HEK293T (cell line): Measurements from ENCODE around the gene STEAP4.

ENCODE experiments used
- CTCF ChIA-PET: fragments of 350-600 bp; formaldehyde crosslinking; extraction: SDS; loops from one replicate; lab custom pipeline; 2021; ENCODE audit warnings: antibody characterized with exemption, inconsistent platforms; lab: Yijun Ruan, JAX
- POLR2A ChIA-PET: fragments of 350-600 bp; formaldehyde crosslinking; extraction: SDS; loops from one replicate; lab custom pipeline; 2020; ENCODE audit warnings: antibody characterized with exemption, inconsistent platforms; lab: Yijun Ruan, JAX
- DNase-seq: peaks from one replicate; pipeline ENCODE4 v3.0.0; 2012; ENCODE audit warnings: mixed read lengths; ENCODE audit errors: extremely low spot score
- ARNT ChIP-seq: fragments of 450-650 bp; IDR thresholded peaks from 2 replicates; pipeline ENCODE4 v1.6.1; 2017; ENCODE audit warnings: mild to moderate bottlenecking
- BHLHE40 ChIP-seq: fragments of 450-650 bp; IDR thresholded peaks from 2 replicates; pipeline ENCODE4 v1.6.1; 2016; ENCODE audit warnings: mild to moderate bottlenecking, moderate library complexity, borderline replicate concordance
- CTBP1 ChIP-seq: fragments of 450-650 bp; IDR thresholded peaks from 2 replicates; pipeline ENCODE4 v1.6.1; 2016; ENCODE audit warnings: borderline replicate concordance
- ELF4 ChIP-seq: fragments of 450-650 bp; IDR thresholded peaks from 2 replicates; pipeline ENCODE4 v1.6.1; 2017; ENCODE audit warnings: antibody characterized with exemption
- FOXA1 ChIP-seq: fragments of 450-650 bp; IDR thresholded peaks from 2 replicates; pipeline ENCODE4 v1.6.1; 2016; ENCODE audit warnings: mild to moderate bottlenecking
- FOXK2 ChIP-seq: fragments of 450-650 bp; IDR thresholded peaks from 2 replicates; pipeline ENCODE4 v1.6.1; 2016; ENCODE audit warnings: mild to moderate bottlenecking
- FOXM1 ChIP-seq: fragments of 450-650 bp; IDR thresholded peaks from 2 replicates; pipeline ENCODE4 v1.6.1; 2017; ENCODE audit warnings: mild to moderate bottlenecking, borderline replicate concordance
- HDGF ChIP-seq: fragments of 450-650 bp; IDR thresholded peaks from 2 replicates; pipeline ENCODE4 v1.6.1; 2017; ENCODE audit warnings: antibody characterized with exemption, borderline replicate concordance
- L3MBTL2 ChIP-seq: fragments of 450-650 bp; conservative IDR thresholded peaks from 2 replicates; pipeline ENCODE4 v1.6.1; 2016; ENCODE audit warnings: mild to moderate bottlenecking
- LEF1 ChIP-seq: fragments of 450-650 bp; IDR thresholded peaks from 2 replicates; pipeline ENCODE4 v1.6.1; 2017; ENCODE audit warnings: mild to moderate bottlenecking, borderline replicate concordance
- NFRKB ChIP-seq: fragments of 450-650 bp; IDR thresholded peaks from 2 replicates; pipeline ENCODE4 v1.6.1; 2016; ENCODE audit warnings: mild to moderate bottlenecking, moderate library complexity
- PKNOX1 ChIP-seq: fragments of 450-650 bp; IDR thresholded peaks from 2 replicates; pipeline ENCODE4 v1.6.1; 2016
- SP1 ChIP-seq: fragments of 450-650 bp; IDR thresholded peaks from 2 replicates; pipeline ENCODE4 v1.6.1; 2017
- SUZ12 ChIP-seq: fragments of 450-650 bp; IDR thresholded peaks from 2 replicates; pipeline ENCODE4 v1.6.1; 2016; ENCODE audit warnings: mild to moderate bottlenecking
- TARDBP ChIP-seq: fragments of 450-650 bp; IDR thresholded peaks from 2 replicates; pipeline ENCODE4 v1.6.1; 2016
- ZNF384 ChIP-seq: fragments of 450-650 bp; IDR thresholded peaks from 2 replicates; pipeline ENCODE4 v1.6.1; 2016

STEAP4 gene

GRCh38 chr7:88309819-88310218 is 3.1 kb upstream of the STEAP4 start:
- CTCF ChIA-PET: no interaction called here
- TF ChIP-seq SUZ12: no peak
- no peak for TF ChIP-seq TARDBP
- TF ChIP-seq NFRKB: no peak
- TF ChIP-seq SP1: no peak
- no peak for TF ChIP-seq L3MBTL2
- TF ChIP-seq LEF1: no peak
- no peak for TF ChIP-seq BHLHE40
- no peak for TF ChIP-seq PKNOX1
- POLR2A ChIA-PET: no interaction called here
- DNase-seq: no peak

- ChIA-PET POLR2A (no interaction called here), CTCF (no interaction called here)
- no peak for DNase-seq
- TF ChIP-seq L3MBTL2: no peak
- no peak for TF ChIP-seq BHLHE40
- no peak for TF ChIP-seq CTBP1
- no peak for TF ChIP-seq FOXK2
- TF ChIP-seq SUZ12: no peak
Measured at GRCh38 chr7:88307823-88308222, 1.1 kb upstream of the STEAP4 start.

GRCh38 chr7:88307412-88307811 is 718 bp upstream of the STEAP4 start:
- DNase-seq: no peak
- POLR2A ChIA-PET: no interaction called here
- TF ChIP-seq BHLHE40: no peak
- no peak for TF ChIP-seq L3MBTL2
- TF ChIP-seq FOXA1: no peak
- CTCF ChIA-PET: no interaction called here

- POLR2A ChIA-PET: no interaction called here
- TF ChIP-seq FOXK2: no peak
- TF ChIP-seq TARDBP: no peak
- no peak for DNase-seq
- CTCF ChIA-PET: no interaction called here
Measured at GRCh38 chr7:88305044-88305443, 1.6 kb downstream of the STEAP4 start.

- TF ChIP-seq FOXA1: no peak
- no peak for TF ChIP-seq PKNOX1
- no peak for TF ChIP-seq SUZ12
- TF ChIP-seq BHLHE40: no peak
- no peak for TF ChIP-seq CTBP1
- TF ChIP-seq TARDBP: no peak
- no peak for TF ChIP-seq HDGF
- no peak for TF ChIP-seq SP1
- TF ChIP-seq ARNT: no peak
- no peak for TF ChIP-seq FOXK2
- TF ChIP-seq FOXM1: no peak
- TF ChIP-seq NFRKB: no peak
- TF ChIP-seq ELF4: no peak
- TF ChIP-seq LEF1: no peak
- TF ChIP-seq ZNF384: no peak
- TF ChIP-seq L3MBTL2: no peak
- POLR2A ChIA-PET: no interaction called here
- no peak for DNase-seq
- CTCF ChIA-PET: interaction anchor here (0.6 kb wide), 1 partner anchor 638 kb away, joined by 4 read pairs; no protein-coding TSS in a partner anchor
Measured at GRCh38 chr7:88302486-88302885, 4.2 kb downstream of the STEAP4 start.

- ChIA-PET POLR2A (no interaction called here), CTCF (no interaction called here)
- no peak for TF ChIP-seq BHLHE40
- no peak for TF ChIP-seq LEF1
- TF ChIP-seq ELF4: no peak
- TF ChIP-seq ARNT: no peak
- TF ChIP-seq HDGF: no peak
- no peak for TF ChIP-seq NFRKB
- no peak for TF ChIP-seq FOXA1
- TF ChIP-seq TARDBP: no peak
- TF ChIP-seq SP1: no peak
- TF ChIP-seq CTBP1: no peak
- TF ChIP-seq PKNOX1: no peak
- DNase-seq: no peak
Measured at GRCh38 chr7:88301924-88302323, 4.8 kb downstream of the STEAP4 start.

- DNase-seq: no peak
- POLR2A ChIA-PET: no interaction called here
- no peak for TF ChIP-seq HDGF
- no peak for TF ChIP-seq CTBP1
- TF ChIP-seq PKNOX1: no peak
- TF ChIP-seq NFRKB: no peak
- no peak for TF ChIP-seq FOXM1
- no peak for TF ChIP-seq ZNF384
- no peak for TF ChIP-seq ARNT
- no peak for TF ChIP-seq SUZ12
- TF ChIP-seq TARDBP: no peak
- no peak for TF ChIP-seq SP1
- TF ChIP-seq L3MBTL2: no peak
- CTCF ChIA-PET: no interaction called here
Measured at GRCh38 chr7:88300401-88300945, 6.2 kb downstream of the STEAP4 start.
